ENCODE measurements around the gene TM4SF1.

The TM4SF1 gene

GRCh38 chr3:149332227-149332765 lies 45.2 kb downstream of the TM4SF1 start:
- no peak for DNase-seq (ENCODE audit: extremely low spot score)
- POLR2A ChIA-PET, result no interaction called here
- CTCF ChIA-PET, result interaction anchor here (1.0 to 1.6 kb wide), 3 partner anchors 8 to 52 kb away, joined by 3 to 5 read pairs (median 4); no protein-coding TSS in a partner anchor
- TF ChIP-seq, protein P1, sequence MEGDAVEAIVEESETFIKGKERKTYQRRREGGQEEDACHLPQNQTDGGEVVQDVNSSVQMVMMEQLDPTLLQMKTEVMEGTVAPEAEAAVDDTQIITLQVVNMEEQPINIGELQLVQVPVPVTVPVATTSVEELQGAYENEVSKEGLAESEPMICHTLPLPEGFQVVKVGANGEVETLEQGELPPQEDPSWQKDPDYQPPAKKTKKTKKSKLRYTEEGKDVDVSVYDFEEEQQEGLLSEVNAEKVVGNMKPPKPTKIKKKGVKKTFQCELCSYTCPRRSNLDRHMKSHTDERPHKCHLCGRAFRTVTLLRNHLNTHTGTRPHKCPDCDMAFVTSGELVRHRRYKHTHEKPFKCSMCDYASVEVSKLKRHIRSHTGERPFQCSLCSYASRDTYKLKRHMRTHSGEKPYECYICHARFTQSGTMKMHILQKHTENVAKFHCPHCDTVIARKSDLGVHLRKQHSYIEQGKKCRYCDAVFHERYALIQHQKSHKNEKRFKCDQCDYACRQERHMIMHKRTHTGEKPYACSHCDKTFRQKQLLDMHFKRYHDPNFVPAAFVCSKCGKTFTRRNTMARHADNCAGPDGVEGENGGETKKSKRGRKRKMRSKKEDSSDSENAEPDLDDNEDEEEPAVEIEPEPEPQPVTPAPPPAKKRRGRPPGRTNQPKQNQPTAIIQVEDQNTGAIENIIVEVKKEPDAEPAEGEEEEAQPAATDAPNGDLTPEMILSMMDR (IDR thresholded peaks at IDR 0.05; ENCODE audit: control extremely low read depth, extremely low read depth, low read depth, missing control alignments), result no peak

- no peak for DNase-seq (ENCODE audit: extremely low spot score)
- ChIA-PET POLR2A (no interaction called here), CTCF (interaction anchor here (0.9 to 1.9 kb wide), 6 partner anchors 7 to 25 kb away, joined by 3 to 7 read pairs (median 5); no protein-coding TSS in a partner anchor)
- TF ChIP-seq, protein P1 (IDR thresholded peaks at IDR 0.05; ENCODE audit: control extremely low read depth, extremely low read depth, low read depth, missing control alignments), result no peak
These were observed 46.1 kb downstream of the TM4SF1 start for GRCh38 chr3:149331396-149331795.

GRCh38 chr3:149330609-149331331 lies 46.7 kb downstream of the TM4SF1 start:
- no peak for DNase-seq (ENCODE audit: extremely low spot score)
- ChIA-PET CTCF (interaction anchor here (0.9 to 1.9 kb wide), 6 partner anchors 10 to 211 kb away, joined by 3 to 7 read pairs (median 5); no protein-coding TSS in a partner anchor), POLR2A (no interaction called here)
- TF ChIP-seq, protein P1 (IDR thresholded peaks at IDR 0.05; ENCODE audit: control extremely low read depth, extremely low read depth, low read depth, missing control alignments), result no peak

GRCh38 chr3:149327156-149327555 lies 50.3 kb downstream of the TM4SF1 start:
- CTCF ChIA-PET, result interaction anchor here (1.3 to 1.5 kb wide), 2 partner anchors 17 to 43 kb away, joined by 3 read pairs; no protein-coding TSS in a partner anchor

DNA sequence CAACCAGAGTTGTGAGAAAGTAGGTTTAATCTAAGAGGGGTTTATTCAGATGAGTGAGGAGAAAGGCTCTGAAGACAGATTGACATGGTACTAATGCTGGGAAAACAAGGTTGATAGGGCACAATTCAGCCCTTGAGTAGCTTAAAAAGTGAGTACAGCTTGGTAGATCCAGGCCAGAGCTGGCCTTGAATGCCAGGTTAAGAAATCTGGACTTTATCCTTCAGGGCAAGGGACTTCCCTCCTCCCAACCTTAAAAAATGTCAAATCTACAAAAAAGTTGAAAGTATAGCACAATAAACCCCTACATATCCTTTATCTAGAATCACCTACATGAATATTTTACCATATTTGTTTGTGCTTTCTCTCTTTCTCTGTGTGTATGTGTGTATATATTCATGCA lies 51.9 kb downstream of the TM4SF1 start:
- POLR2A ChIA-PET, result no interaction called here

More at GRCh38 chr3:149327156-149327555, 50.3 kb downstream of the TM4SF1 start:
- POLR2A ChIA-PET, result no interaction called here
- DNase-seq (ENCODE audit: extremely low spot score), result no peak
- TF ChIP-seq, protein P1 (IDR thresholded peaks at IDR 0.05; ENCODE audit: control extremely low read depth, extremely low read depth, low read depth, missing control alignments), result no peak

GRCh38 chr3:149324332-149324731 lies 53.1 kb downstream of the TM4SF1 start:
- ChIA-PET POLR2A (no interaction called here), CTCF (interaction anchor here (0.7 to 1.4 kb wide), 4 partner anchors 8 to 48 kb away, joined by 3 read pairs; no protein-coding TSS in a partner anchor)
- DNase-seq (ENCODE audit: extremely low spot score), result no peak
- TF ChIP-seq, protein P1 (IDR thresholded peaks at IDR 0.05; ENCODE audit: control extremely low read depth, extremely low read depth, low read depth, missing control alignments), result no peak

More for the DNA sequence above, 51.9 kb downstream of the TM4SF1 start:
- no peak for DNase-seq (ENCODE audit: extremely low spot score)
- CTCF ChIA-PET, result no interaction called here
- TF ChIP-seq, protein P1 (IDR thresholded peaks at IDR 0.05; ENCODE audit: control extremely low read depth, extremely low read depth, low read depth, missing control alignments), result no peak

All from GM10248 (cell line).